ENCODE data around the gene COL17A1. TPM values are rescaled to one million over a fixed set of nuclear protein-coding genes. Genes with fewer than 3 reads are reported as not detected.

COL17A1 gene
- total and polyA plus RNA-seq, 9 of the 15 experiments (the other 6 are each of a cell fraction or from before 2014, with no cell fraction given), result not detected

DNA sequence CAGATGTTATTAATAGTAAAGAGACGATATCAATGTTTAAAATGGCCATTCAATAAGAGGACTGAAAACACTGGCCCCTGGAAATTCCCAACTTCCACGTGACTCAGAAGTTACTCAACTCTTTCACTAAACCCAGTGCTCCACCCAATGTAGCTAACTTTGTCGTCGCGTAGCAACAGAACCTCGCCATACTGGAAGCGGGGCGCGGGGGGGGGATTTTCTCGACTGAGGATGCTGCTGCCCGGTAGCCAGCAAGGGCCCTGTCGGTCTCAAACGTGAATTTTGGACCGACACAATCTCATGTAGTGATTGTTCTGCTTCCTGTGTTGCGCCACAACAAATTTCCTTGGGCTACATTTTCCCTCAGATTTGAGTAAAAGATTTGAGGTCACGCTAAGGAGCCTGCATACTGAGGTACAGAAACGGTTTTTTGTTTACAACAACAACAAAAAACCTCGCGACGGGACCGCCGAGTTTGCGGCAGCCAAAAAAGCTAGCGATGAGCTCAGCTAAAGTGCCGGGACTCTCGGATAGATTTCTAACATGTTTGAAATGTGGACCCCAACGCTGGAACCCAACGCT is 35.3 kb upstream of the COL17A1 start (continued):
- no peak for TF ChIP-seq RFX5 (IDR thresholded peaks at IDR 0.05; ENCODE audit: low read depth, low read length)
- no peak; the same call in 1 of the 2 replicates for TF ChIP-seq JUN (IDR thresholded peaks at IDR 0.05; ENCODE audit: borderline replicate concordance, low read depth, low read length)
- TF ChIP-seq JUN (CRISPR knock-in tag; IDR thresholded peaks at IDR 0.05; ENCODE audit: borderline replicate concordance), result no peak; the same call in 1 of the 2 replicates
- TF ChIP-seq TRIM25 (IDR thresholded peaks at IDR 0.05; ENCODE audit: borderline replicate concordance), result no peak
- TF ChIP-seq ZNF354B (CRISPR knock-in tag; IDR thresholded peaks at IDR 0.05), result no peak
- no peak for TF ChIP-seq EHMT2 (IDR thresholded peaks at IDR 0.05)
- TF ChIP-seq ZZZ3 (IDR thresholded peaks at IDR 0.05), result no peak
- TF ChIP-seq KLF6 (CRISPR knock-in tag; IDR thresholded peaks at IDR 0.05; ENCODE audit: borderline replicate concordance), result no peak
- no peak for TF ChIP-seq BCOR (IDR thresholded peaks at IDR 0.05)
- no peak for TF ChIP-seq SP1 (CRISPR knock-in tag; IDR thresholded peaks at IDR 0.05)
- TF ChIP-seq, protein P1, sequence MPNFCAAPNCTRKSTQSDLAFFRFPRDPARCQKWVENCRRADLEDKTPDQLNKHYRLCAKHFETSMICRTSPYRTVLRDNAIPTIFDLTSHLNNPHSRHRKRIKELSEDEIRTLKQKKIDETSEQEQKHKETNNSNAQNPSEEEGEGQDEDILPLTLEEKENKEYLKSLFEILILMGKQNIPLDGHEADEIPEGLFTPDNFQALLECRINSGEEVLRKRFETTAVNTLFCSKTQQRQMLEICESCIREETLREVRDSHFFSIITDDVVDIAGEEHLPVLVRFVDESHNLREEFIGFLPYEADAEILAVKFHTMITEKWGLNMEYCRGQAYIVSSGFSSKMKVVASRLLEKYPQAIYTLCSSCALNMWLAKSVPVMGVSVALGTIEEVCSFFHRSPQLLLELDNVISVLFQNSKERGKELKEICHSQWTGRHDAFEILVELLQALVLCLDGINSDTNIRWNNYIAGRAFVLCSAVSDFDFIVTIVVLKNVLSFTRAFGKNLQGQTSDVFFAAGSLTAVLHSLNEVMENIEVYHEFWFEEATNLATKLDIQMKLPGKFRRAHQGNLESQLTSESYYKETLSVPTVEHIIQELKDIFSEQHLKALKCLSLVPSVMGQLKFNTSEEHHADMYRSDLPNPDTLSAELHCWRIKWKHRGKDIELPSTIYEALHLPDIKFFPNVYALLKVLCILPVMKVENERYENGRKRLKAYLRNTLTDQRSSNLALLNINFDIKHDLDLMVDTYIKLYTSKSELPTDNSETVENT (CRISPR knock-in tag; IDR thresholded peaks at IDR 0.05), result no peak
- no peak for TF ChIP-seq HMGXB4 (CRISPR knock-in tag; IDR thresholded peaks at IDR 0.05)
- no peak for TF ChIP-seq TFAM (CRISPR knock-in tag; conservative IDR thresholded peaks at IDR 0.05)
- 0 out of 2 replicates have a peak, but pooled peaks have one; percentile 23 for TF ChIP-seq ATF3 (IDR thresholded peaks at IDR 0.05)
- TF ChIP-seq ATF3 (CRISPR knock-in tag; conservative IDR thresholded peaks at IDR 0.05), result peak; percentile 59; the same call in 1 of the 2 replicates
- peak; percentile 94 for TF ChIP-seq RFX1 (IDR thresholded peaks at IDR 0.05)
- TF ChIP-seq EGR1 (conservative IDR thresholded peaks at IDR 0.05), result no peak
- TF ChIP-seq ZKSCAN1 (IDR thresholded peaks at IDR 0.05; ENCODE audit: low read depth, low read length), result no peak
- TF ChIP-seq PHF20 (IDR thresholded peaks at IDR 0.05; ENCODE audit: partially characterized antibody), result no peak
- TF ChIP-seq, protein P2, sequence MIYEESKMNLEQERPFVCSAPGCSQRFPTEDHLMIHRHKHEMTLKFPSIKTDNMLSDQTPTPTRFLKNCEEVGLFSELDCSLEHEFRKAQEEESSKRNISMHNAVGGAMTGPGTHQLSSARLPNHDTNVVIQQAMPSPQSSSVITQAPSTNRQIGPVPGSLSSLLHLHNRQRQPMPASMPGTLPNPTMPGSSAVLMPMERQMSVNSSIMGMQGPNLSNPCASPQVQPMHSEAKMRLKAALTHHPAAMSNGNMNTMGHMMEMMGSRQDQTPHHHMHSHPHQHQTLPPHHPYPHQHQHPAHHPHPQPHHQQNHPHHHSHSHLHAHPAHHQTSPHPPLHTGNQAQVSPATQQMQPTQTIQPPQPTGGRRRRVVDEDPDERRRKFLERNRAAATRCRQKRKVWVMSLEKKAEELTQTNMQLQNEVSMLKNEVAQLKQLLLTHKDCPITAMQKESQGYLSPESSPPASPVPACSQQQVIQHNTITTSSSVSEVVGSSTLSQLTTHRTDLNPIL (CRISPR knock-in tag; IDR thresholded peaks at IDR 0.05), result no peak
- TF ChIP-seq HNRNPK (IDR thresholded peaks at IDR 0.05; ENCODE audit: low read depth, low read length, poor library complexity, severe bottlenecking), result no peak
